Measurements from ENCODE around the gene LYZL2.

DNA sequence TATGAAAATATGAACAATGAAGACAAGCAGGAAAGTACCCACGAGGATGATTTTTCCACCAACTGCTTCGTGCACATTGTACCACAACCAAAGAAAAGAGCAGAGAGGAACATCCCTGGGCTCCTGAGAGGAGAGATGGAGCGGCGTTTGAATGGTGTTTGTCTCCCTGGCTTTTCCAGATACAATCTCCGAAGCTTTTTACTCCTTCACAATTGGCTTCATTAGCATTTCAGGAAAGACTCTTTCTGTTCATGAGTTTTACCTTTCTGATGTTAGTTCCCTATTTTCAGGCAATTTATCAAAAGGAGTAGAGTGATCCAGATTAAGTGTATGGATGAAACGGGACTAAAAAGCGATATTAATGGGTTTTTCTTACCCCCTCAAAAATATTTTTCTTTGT is 49.3 kb downstream of the LYZL2 start:
- TF ChIP-seq, protein P1, sequence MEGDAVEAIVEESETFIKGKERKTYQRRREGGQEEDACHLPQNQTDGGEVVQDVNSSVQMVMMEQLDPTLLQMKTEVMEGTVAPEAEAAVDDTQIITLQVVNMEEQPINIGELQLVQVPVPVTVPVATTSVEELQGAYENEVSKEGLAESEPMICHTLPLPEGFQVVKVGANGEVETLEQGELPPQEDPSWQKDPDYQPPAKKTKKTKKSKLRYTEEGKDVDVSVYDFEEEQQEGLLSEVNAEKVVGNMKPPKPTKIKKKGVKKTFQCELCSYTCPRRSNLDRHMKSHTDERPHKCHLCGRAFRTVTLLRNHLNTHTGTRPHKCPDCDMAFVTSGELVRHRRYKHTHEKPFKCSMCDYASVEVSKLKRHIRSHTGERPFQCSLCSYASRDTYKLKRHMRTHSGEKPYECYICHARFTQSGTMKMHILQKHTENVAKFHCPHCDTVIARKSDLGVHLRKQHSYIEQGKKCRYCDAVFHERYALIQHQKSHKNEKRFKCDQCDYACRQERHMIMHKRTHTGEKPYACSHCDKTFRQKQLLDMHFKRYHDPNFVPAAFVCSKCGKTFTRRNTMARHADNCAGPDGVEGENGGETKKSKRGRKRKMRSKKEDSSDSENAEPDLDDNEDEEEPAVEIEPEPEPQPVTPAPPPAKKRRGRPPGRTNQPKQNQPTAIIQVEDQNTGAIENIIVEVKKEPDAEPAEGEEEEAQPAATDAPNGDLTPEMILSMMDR (IDR thresholded peaks at IDR 0.05; ENCODE audit: insufficient read depth, low read length) = no peak
- TF ChIP-seq POLR2AphosphoS5 (IDR thresholded peaks at IDR 0.05; ENCODE audit: low read depth) = no peak
- TF ChIP-seq, protein P2, sequence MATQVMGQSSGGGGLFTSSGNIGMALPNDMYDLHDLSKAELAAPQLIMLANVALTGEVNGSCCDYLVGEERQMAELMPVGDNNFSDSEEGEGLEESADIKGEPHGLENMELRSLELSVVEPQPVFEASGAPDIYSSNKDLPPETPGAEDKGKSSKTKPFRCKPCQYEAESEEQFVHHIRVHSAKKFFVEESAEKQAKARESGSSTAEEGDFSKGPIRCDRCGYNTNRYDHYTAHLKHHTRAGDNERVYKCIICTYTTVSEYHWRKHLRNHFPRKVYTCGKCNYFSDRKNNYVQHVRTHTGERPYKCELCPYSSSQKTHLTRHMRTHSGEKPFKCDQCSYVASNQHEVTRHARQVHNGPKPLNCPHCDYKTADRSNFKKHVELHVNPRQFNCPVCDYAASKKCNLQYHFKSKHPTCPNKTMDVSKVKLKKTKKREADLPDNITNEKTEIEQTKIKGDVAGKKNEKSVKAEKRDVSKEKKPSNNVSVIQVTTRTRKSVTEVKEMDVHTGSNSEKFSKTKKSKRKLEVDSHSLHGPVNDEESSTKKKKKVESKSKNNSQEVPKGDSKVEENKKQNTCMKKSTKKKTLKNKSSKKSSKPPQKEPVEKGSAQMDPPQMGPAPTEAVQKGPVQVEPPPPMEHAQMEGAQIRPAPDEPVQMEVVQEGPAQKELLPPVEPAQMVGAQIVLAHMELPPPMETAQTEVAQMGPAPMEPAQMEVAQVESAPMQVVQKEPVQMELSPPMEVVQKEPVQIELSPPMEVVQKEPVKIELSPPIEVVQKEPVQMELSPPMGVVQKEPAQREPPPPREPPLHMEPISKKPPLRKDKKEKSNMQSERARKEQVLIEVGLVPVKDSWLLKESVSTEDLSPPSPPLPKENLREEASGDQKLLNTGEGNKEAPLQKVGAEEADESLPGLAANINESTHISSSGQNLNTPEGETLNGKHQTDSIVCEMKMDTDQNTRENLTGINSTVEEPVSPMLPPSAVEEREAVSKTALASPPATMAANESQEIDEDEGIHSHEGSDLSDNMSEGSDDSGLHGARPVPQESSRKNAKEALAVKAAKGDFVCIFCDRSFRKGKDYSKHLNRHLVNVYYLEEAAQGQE (IDR thresholded peaks at IDR 0.05; ENCODE audit: insufficient replicate concordance, low read depth) = no peak
- TF ChIP-seq GABPA (IDR thresholded peaks at IDR 0.05; ENCODE audit: low read depth) = no peak

All from HL-60 (cell line).